COLO829 (cell line): ENCODE data around the gene LAMA5.
A peak's percentile ranks its signal among the peaks of the same experiment; 100 is the strongest.

ENCODE experiments used
- DNase-seq: peaks from one replicate; pipeline ENCODE4 v3.0.0; 2012; ENCODE audit warnings: low spot score

The LAMA5 gene

GRCh38 chr20:62326559-62326958, 40.6 kb downstream of the LAMA5 start:
- DNase-seq, result no peak

- DNase-seq, result no peak
Observed at GRCh38 chr20:62325172-62325905, 41.8 kb downstream of the LAMA5 start.

DNA sequence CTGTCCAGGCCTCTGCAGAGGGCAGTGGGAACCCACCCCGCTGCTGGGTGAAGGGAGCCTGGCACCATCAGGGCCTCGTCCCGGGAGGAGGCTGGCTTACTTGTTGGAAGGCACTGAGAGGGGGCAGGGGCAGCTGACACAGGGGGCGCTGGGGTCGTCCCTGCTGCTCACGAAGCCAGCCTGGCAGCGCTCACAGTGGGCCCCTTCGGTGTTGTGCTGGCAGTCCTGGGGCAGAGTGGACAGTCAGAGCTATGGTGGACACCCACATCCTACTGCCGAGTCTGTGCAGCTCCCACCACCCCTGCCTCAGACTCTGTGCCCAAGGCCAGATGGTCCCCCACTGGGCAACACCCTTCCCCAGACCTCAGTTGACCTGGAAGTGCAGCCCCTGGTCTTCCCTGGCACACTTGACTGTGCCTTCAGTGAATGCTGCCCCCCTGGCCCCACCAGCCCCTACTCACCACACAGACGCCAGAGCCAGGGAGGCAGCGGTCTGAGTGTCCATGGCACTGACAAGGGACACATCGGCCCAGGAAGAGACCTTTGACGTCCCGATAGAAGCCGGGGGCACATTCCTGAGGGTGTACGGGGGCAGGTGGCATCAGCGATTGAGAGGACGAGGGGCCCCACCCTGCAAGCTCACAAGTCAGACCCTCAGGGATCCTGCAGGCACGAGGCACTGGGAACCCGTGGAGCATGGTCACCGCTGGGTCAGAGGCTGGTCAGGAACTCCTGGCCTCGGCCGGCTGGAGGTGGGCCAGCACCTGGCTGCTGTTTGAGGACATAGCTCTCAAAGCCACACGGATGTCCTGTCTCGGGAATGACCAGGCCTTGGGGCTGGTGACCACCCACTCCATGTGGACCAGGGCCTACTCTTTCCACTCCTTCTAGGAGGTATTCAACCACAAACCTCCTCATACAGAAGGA, 42.9 kb downstream of the LAMA5 start:
- DNase-seq, result no peak

DNA sequence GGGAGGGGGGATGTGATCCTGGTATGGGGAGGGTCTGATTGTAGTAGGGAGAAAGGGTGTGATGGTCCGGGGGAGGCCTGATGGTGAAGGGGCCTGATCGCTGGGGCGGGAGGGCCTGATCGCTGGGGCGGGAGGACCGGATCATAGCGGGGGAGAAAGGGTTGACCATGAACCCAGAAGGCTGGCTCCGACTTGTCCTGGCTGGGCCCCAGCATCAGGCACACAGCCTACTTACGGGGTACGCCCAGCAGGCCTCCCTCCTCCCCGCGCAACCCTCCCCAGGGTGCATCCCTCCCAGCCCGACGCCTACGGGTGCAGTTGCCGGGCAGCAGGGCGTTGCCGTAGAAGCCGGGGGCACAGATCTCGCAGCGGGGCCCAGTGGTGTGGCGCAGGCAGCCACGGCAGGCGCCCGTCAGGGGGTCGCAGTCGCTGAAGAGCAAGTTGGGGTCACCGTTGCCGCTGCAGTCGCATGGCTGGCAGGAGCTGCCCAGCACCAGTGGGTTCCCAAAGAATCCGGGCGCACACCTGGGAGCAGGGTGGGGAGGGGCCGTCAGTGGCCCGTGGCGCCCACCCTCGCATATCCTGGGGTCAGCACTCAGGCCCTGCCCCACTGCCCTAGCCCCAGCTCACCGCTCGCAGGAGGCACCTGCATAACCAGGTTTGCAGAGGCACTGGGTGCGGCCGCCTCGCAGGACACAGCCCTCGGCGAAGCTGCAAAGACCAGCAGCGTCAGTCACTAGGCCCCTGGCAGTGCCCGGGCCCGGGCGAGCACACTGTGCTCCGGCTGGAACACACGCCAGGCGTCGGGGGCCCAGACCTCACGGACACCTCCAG, 43.7 kb downstream of the LAMA5 start:
- DNase-seq, result no peak

GRCh38 chr20:62322492-62323041, 44.5 kb downstream of the LAMA5 start:
- no peak for DNase-seq

- no peak for DNase-seq
Observed at GRCh38 chr20:62321975-62322374, 45.1 kb downstream of the LAMA5 start.

GRCh38 chr20:62321521-62321948, 45.6 kb downstream of the LAMA5 start:
- DNase-seq, result peak; percentile 25

DNA sequence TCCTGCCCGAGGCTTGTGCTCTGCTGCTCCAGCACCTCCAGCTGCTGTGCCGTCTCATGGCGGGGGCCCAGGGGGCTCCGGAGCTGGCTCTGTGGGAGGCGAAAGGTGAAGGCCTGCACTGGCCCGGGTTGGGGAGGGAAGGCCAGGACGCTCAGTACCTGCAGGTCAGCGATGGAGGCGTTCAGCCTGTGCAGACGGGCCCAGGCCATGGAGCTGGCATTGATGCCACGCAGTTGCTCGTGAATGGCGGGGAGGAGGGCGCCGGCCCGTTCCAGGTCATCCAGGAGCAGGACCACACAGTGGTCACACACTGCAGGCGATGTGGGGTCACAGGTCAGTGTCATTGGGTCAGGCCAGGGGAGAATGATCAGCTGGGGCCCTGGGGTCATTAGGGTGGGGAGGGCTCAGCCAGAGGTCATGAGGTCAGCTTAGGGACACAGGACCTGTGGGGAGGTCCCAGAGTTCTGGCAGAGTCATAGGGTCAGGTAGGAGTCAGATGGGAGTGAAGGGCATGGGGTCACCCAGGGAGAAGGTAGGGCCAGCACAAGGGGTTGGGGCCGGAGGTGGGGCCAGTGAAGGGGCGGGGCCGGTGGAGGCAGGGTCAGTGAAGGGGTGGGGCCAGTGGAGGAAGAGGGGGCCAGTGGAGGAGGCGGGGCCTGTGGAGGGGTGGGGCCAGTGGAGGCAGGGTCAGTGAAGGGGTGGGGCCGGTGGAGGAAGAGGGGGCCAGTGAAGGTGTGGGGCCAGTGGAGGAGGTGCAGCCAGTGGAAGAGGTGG, 46.3 kb downstream of the LAMA5 start:
- DNase-seq, result peak; percentile 59

DNA sequence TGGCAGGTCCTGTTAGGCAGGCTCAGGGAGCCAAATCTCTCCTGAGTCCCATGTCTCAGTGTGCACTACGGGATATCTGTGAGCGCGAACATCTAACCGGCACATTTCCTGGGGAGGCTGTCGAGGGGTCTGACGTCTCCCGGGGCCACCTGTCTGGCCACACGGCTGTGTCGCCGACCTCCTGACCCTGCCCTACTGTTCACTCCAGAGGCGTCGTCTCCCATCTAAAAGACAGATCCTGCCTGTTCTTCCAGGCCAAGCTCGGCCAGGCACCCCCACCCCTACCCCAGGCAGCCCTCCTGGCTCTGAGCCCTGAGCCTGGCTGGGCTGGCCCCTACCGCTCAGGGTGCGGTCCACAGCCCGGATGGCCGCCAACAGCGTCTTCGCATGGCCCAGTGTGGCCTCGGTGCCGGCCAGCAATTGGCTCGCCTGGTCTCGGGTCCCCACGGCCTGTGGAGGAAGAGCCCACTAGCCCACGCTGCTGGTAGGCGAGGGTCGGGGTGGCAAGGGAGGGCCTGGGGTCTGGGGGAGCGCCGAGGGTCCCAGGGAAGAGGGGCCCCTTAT, 47.7 kb downstream of the LAMA5 start:
- no peak for DNase-seq

GRCh38 chr20:62318400-62319345, 48.4 kb downstream of the LAMA5 start:
- no peak for DNase-seq

DNA sequence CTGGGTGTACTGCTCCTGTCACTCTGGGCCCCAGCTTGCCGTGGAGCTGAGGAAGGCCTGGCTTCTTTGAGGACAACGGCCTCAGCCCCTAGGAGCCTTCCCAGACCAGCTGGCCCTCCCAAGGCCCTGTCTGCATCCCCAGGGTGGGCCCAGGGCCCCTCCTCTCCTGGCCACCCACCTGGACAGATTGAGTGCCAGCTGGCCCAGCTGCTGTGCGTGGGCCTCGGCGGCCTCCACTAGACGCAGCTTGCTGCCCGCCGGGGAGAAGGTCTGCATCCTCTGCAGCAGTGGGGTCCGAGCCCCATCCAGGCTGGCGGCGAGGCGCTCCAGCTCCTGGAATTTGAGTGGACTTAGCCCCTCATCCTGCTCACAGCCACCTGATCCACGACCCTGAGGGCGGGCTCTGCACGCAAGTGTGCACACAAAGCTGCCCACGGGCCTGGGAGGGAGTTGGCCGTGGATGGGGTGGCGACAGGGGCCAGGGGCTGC, 49.9 kb downstream of the LAMA5 start:
- DNase-seq, result no peak

DNA sequence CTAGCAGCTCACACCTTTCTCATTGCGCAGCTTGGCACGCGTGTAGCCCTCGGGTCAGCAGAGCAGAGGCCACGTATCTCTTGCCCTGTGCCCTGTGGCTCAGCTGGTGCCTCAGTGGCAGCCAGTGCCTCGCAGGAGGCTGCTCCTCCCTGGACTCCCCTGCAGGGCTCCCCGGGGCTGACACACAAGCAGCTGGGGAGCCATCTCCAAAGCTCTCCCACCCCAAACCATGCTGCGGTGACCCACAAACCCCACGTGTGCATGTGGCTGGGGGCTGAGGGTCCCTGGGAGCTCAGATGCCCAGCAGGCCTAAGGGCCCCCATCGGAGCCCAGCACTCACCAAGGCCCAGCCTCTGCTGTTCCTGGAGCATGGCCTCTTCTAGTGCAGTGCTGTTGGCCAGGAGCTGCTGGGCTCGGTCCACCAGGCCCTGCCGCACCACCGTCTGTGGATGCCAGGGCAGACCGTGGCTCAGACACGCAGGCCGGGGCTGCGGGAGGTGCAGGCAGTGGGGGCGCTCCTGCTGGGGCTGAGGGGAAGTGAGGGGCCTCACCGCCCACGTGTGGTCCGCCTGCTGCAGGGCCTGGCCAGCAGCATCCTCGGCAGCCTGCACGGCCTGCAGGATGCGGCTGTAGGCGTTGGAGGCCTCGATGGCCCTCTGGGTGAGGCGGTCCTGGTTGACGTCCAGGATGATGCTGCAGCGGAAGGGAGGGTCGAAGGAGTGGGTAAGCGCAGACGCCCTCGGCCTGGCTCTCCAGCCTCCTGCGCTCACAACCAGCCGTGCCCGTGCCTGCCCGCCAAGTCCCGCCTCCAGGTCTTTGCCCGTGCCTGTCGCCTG, 50.6 kb downstream of the LAMA5 start:
- no peak for DNase-seq

DNA sequence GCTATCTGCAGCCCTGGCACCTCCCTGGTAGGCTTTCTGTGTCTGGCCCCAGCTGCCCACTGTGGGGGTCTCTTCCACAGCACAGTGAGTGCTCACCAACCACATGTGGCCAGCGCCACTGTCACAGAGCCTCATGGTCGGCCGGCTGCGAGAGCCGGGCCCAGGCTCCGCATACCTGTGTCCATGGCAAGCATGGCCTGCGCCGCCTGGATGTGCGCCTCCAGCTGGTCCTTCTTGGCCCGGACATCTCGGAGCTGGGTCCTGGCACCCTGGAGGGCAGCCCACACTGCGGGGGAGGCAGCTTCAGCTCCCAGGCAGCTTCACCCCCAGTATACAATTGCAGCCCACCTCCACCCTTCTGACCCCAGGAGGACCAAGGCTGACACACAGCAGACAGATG, 51.3 kb downstream of the LAMA5 start:
- DNase-seq, result no peak

GRCh38 chr20:62314711-62315302, 52.3 kb downstream of the LAMA5 start:
- DNase-seq, result no peak

GRCh38 chr20:62314339-62314638, 52.8 kb downstream of the LAMA5 start:
- DNase-seq, result no peak

DNA sequence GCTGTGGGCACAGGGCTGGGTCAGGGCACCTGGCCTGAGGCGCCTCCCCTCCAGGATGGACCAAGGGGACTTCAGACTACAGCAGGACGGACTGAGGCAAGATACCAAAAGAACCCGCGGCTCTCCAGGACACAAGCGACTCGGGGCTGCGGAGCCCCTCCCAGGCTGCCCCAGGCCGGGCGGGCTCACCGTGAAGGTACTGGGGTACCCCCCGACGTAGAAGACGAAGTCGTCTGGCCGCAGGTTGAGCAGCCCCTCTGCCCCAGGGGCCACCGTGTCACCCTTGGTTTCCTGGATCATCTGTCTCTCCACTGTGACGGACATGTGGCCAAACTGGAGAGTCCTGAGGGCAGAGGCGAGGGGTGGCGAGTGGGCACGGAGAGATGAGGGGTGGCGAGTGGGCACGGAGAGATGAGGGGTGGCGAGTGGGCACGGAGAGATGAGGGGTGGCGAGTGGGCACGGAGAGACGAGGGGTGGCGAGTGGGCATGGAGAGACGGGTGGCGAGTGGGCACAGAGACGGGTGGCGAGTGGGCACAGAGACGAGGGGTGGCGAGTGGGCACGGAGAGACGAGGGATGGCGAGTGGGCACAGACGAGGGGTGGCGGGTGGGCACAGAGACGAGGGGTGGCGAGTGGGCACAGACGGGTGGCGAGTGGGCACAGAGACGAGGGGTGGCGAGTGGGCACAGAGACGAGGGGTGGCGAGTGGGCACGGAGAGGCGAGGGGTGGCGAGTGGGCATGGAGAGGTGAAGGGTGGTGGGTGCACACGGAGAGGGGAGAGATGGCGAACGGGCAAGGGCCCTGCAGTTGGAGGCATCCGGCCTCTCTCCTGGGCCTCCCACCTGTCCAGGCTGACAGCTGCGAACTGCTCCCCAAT, 53.4 kb downstream of the LAMA5 start:
- no peak for DNase-seq

GRCh38 chr20:62313021-62313420, 54.1 kb downstream of the LAMA5 start:
- no peak for DNase-seq

GRCh38 chr20:62312662-62312977, 54.5 kb downstream of the LAMA5 start:
- no peak for DNase-seq
